Left renal cortex interstitium (tissue), 4 donors: Measurements from ENCODE around the gene PTPRG. TPM values are rescaled to one million over a fixed set of nuclear protein-coding genes. Genes with fewer than 3 reads are reported as not detected.

Source experiments
- DNase-seq, 4 donors: peaks; one replicate each; pipeline ENCODE4 v3.0.0-alpha.2; 2013; ENCODE audit warnings: low read depth in 4 of 4, low spot score in 2 of 4, missing footprints in 1 of 4
- polyA plus RNA-seq, 4 donors: library from polyadenylated mRNA; unstranded; fragments of 120-200 nt; gene quantifications; one replicate each; pipeline ENCODE4 v1.2.1, GENCODE V29; 2013; ENCODE audit not compliant: insufficient read length in 4 of 4

The PTPRG gene
- polyA plus RNA-seq, 4 donors, result 75.4 to 87.4 (median 78.9) TPM

GRCh38 chr3:61562042-61562720 is 810 bp downstream of the PTPRG start:
- peak in 1 of 4 donors; percentile 27 for DNase-seq

GRCh38 chr3:61562721-61563312 is 1.4 kb downstream of the PTPRG start:
- DNase-seq, result no peak

GRCh38 chr3:61563313-61564271 is 2.2 kb downstream of the PTPRG start:
- no peak for DNase-seq

GRCh38 chr3:61564395-61565059 is 3.2 kb downstream of the PTPRG start:
- peak in 1 of 4 donors; percentile 58 for DNase-seq

- DNase-seq, result no peak
Observed at GRCh38 chr3:61565569-61565968, 4.2 kb downstream of the PTPRG start.

- no peak for DNase-seq
Observed at GRCh38 chr3:61568127-61568526, 6.8 kb downstream of the PTPRG start.

- no peak for DNase-seq
Observed at GRCh38 chr3:61569856-61570580, 8.6 kb downstream of the PTPRG start.

- no peak for DNase-seq
Observed at GRCh38 chr3:61570813-61571212, 9.4 kb downstream of the PTPRG start.

GRCh38 chr3:61571516-61572336 is 10.4 kb downstream of the PTPRG start:
- DNase-seq, result no peak

- no peak for DNase-seq
Observed at GRCh38 chr3:61572879-61573278, 11.5 kb downstream of the PTPRG start.

- no peak for DNase-seq
Observed at GRCh38 chr3:61573441-61573840, 12.1 kb downstream of the PTPRG start.

- no peak for DNase-seq
Observed at GRCh38 chr3:61574854-61575253, 13.5 kb downstream of the PTPRG start.

- DNase-seq, result no peak
Observed at GRCh38 chr3:61575893-61576292, 14.5 kb downstream of the PTPRG start.

- DNase-seq, result no peak
Observed at GRCh38 chr3:61577760-61578159, 16.4 kb downstream of the PTPRG start.

- no peak for DNase-seq
Observed at GRCh38 chr3:61578667-61579367, 17.4 kb downstream of the PTPRG start.

- DNase-seq, result no peak
Observed at GRCh38 chr3:61579685-61580084, 18.3 kb downstream of the PTPRG start.

- DNase-seq, result no peak
Observed at GRCh38 chr3:61580982-61581643, 19.7 kb downstream of the PTPRG start.

GRCh38 chr3:61582287-61582686 is 20.9 kb downstream of the PTPRG start:
- DNase-seq, result no peak
